Activated CD8-positive, alpha-beta memory T cell treated with anti-CD3 and anti-CD28 coated beads, Interleukin-2, amount 50 U/mL, for 24 hours (primary cell): ENCODE data around the gene POLR2C.
A peak's percentile ranks its signal among the peaks of the same experiment; 100 is the strongest.
"Not testable (repeated sequence)": the region's sequence is repeated elsewhere in the genome, so short reads cannot be mapped to it uniquely, and the experiment has no call there.

Experiments used
- DNase-seq: peaks from one replicate; pipeline ENCODE4 v3.0.0-alpha.2; 2020; ENCODE audit errors: extremely low read depth

Gene POLR2C

GRCh38 chr16:57462209-57462977 lies at the start of gene POLR2C:
TSS of gene POLR2C (plus strand) at chr16:57462679. CDS start at chr16:57462725, 46 bp downstream.
- peak; percentile 75 for DNase-seq

GRCh38 chr16:57413301-57413730 lies 49.2 kb upstream of the POLR2C start:
- DNase-seq, result no peak

- DNase-seq, result no peak
Measured at GRCh38 chr16:57413733-57414132, 48.7 kb upstream of the POLR2C start.

- DNase-seq, result no peak
Measured at GRCh38 chr16:57416084-57416483, 46.4 kb upstream of the POLR2C start.

- DNase-seq, result no peak
Measured at GRCh38 chr16:57419506-57419905, 43.0 kb upstream of the POLR2C start.

GRCh38 chr16:57422026-57422944 lies 40.2 kb upstream of the POLR2C start:
- no peak for DNase-seq

- DNase-seq, result no peak
Measured at GRCh38 chr16:57423152-57423551, 39.3 kb upstream of the POLR2C start.

- no peak for DNase-seq
Measured at GRCh38 chr16:57424583-57424982, 37.9 kb upstream of the POLR2C start.

GRCh38 chr16:57426356-57426755 lies 36.1 kb upstream of the POLR2C start:
- DNase-seq, result no peak

GRCh38 chr16:57427307-57427706 lies 35.2 kb upstream of the POLR2C start:
- no peak for DNase-seq

- no peak for DNase-seq
Measured at GRCh38 chr16:57427824-57428223, 34.7 kb upstream of the POLR2C start.

GRCh38 chr16:57430955-57431354 lies 31.5 kb upstream of the POLR2C start:
- no peak for DNase-seq

- no peak for DNase-seq
Measured at GRCh38 chr16:57432505-57432904, 30.0 kb upstream of the POLR2C start.

- no peak for DNase-seq
Measured at GRCh38 chr16:57432989-57433388, 29.5 kb upstream of the POLR2C start.

- DNase-seq, result no peak
Measured at GRCh38 chr16:57434003-57434402, 28.5 kb upstream of the POLR2C start.

- no peak for DNase-seq
Measured at GRCh38 chr16:57435838-57436237, 26.6 kb upstream of the POLR2C start.

- not testable (repeated sequence) for DNase-seq
Measured at GRCh38 chr16:57439947-57440346, 22.5 kb upstream of the POLR2C start.

GRCh38 chr16:57440551-57440950 lies 21.9 kb upstream of the POLR2C start:
- not testable (repeated sequence) for DNase-seq

GRCh38 chr16:57444711-57445110 lies 17.8 kb upstream of the POLR2C start:
- no peak for DNase-seq

GRCh38 chr16:57445510-57445909 lies 17.0 kb upstream of the POLR2C start:
- DNase-seq, result no peak

- DNase-seq, result no peak
Measured at GRCh38 chr16:57446531-57447185, 15.8 kb upstream of the POLR2C start.
